ENCODE results near the gene PPP2R2D. TPM values are rescaled to one million over a fixed set of nuclear protein-coding genes. Genes with fewer than 3 reads are reported as not detected.
"Not testable (repeated sequence)": the region's sequence is repeated elsewhere in the genome, so short reads cannot be mapped to it uniquely, and the experiment has no call there.

Gene PPP2R2D
- total RNA-seq, 1 donor from 2014 or later: 39.6 TPM

GRCh38 chr10:131977323-131978096 lies 76.7 kb downstream of the PPP2R2D start:
- DNase-seq: no peak

GRCh38 chr10:131978366-131978765 lies 77.6 kb downstream of the PPP2R2D start:
- DNase-seq: no peak

GRCh38 chr10:131978851-131979250 lies 78.0 kb downstream of the PPP2R2D start:
- DNase-seq: no peak

- no peak for DNase-seq
These were observed 78.5 kb downstream of the PPP2R2D start for GRCh38 chr10:131979336-131979735.

GRCh38 chr10:131979821-131980270 lies 79.0 kb downstream of the PPP2R2D start:
- no peak for DNase-seq

GRCh38 chr10:131980321-131980720 lies 79.5 kb downstream of the PPP2R2D start:
- no peak for DNase-seq

- DNase-seq: no peak
These were observed 80.1 kb downstream of the PPP2R2D start for GRCh38 chr10:131980761-131981428.

GRCh38 chr10:131981429-131982184 lies 80.8 kb downstream of the PPP2R2D start, which contains the start of gene BNIP3:
Gene BNIP3, minus strand, starts transcription at chr10:131981923. Its CDS starts 117 bp downstream, at chr10:131981806.
- peak; percentile 98 for DNase-seq

- no peak for DNase-seq
These were observed 81.5 kb downstream of the PPP2R2D start for GRCh38 chr10:131982185-131982756.

- no peak for DNase-seq
These were observed 82.0 kb downstream of the PPP2R2D start for GRCh38 chr10:131982796-131983195.

GRCh38 chr10:131983780-131984179 lies 83.0 kb downstream of the PPP2R2D start:
- DNase-seq: no peak

- DNase-seq: not testable (repeated sequence)
These were observed 86.0 kb downstream of the PPP2R2D start for GRCh38 chr10:131986851-131987250.

- not testable (repeated sequence) for DNase-seq
These were observed 86.5 kb downstream of the PPP2R2D start for GRCh38 chr10:131987301-131987700.

GRCh38 chr10:131987786-131988185 lies 87.0 kb downstream of the PPP2R2D start:
- DNase-seq: not testable (repeated sequence)

GRCh38 chr10:131991726-131992125 lies 90.9 kb downstream of the PPP2R2D start:
- DNase-seq: no peak

- DNase-seq: no peak
These were observed 92.5 kb downstream of the PPP2R2D start for GRCh38 chr10:131993275-131993674.

- DNase-seq: peak; percentile 43
These were observed 93.6 kb downstream of the PPP2R2D start for GRCh38 chr10:131994435-131994834.

- DNase-seq: peak; percentile 57
These were observed 95.9 kb downstream of the PPP2R2D start for GRCh38 chr10:131996466-131997365.

GRCh38 chr10:131997366-131998049 lies 96.7 kb downstream of the PPP2R2D start:
- DNase-seq: peak; percentile 70

GRCh38 chr10:131998050-131998844 lies 97.4 kb downstream of the PPP2R2D start:
- DNase-seq: no peak

Measured in tongue (tissue), 2 donors.